GM12801 (cell line): Measurements from ENCODE around the gene PIGZ.

Experiments
- TF ChIP-seq, protein P1 (sequence below): IDR thresholded peaks from one replicate; pipeline ENCODE4 v1.5.1; 2011; ENCODE audit warnings: control low read depth; ENCODE audit not compliant: insufficient read length; ENCODE audit errors: extremely low read depth

PIGZ gene

GRCh38 chr3:197006860-197007259, 38.2 kb upstream of the PIGZ start:
- TF ChIP-seq, protein P1, sequence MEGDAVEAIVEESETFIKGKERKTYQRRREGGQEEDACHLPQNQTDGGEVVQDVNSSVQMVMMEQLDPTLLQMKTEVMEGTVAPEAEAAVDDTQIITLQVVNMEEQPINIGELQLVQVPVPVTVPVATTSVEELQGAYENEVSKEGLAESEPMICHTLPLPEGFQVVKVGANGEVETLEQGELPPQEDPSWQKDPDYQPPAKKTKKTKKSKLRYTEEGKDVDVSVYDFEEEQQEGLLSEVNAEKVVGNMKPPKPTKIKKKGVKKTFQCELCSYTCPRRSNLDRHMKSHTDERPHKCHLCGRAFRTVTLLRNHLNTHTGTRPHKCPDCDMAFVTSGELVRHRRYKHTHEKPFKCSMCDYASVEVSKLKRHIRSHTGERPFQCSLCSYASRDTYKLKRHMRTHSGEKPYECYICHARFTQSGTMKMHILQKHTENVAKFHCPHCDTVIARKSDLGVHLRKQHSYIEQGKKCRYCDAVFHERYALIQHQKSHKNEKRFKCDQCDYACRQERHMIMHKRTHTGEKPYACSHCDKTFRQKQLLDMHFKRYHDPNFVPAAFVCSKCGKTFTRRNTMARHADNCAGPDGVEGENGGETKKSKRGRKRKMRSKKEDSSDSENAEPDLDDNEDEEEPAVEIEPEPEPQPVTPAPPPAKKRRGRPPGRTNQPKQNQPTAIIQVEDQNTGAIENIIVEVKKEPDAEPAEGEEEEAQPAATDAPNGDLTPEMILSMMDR: no peak

- TF ChIP-seq, protein P1: no peak
Observed at GRCh38 chr3:197006446-197006845, 37.8 kb upstream of the PIGZ start.

- TF ChIP-seq, protein P1: no peak
Observed at GRCh38 chr3:197003461-197004385, 35.1 kb upstream of the PIGZ start.

DNA sequence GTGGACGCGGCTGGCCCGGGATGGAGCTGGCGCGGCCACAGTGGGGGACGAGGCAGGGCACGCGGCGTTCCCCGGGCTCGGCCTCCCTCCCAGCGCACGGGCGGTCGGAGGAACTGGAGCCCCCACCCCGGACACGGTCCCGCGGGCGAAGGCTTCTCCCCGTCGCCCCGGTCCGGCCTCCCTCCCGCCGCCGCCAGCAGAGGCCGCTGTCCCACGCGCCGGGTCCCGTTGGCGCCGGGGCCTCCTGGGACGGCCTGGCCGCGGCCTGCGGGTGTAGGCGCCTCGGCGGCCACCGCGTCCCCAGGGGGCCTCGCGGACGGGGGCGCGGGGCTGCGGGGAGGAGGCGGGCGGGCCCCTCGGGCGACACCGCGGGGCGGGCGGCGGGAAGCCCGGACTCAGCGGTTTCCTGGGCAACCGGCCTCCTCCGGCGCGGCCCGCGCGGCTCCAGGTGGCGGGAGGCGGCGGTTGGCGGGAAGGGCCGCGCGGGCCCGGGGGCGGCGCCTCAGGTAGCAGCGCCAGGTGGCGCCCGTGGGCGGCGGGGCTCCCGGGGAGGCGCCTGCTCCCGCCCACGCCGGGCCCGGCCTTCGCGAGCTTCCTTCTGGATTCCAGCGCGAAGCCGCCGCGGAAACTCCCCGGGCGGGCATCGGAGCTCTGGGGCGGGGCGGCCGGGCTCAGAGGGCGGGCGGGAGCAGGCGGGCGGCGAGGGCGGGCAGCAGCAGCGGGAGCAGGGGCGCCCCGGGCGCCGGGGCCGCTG, 34.2 kb upstream of the PIGZ start:
- TF ChIP-seq, protein P1: no peak

DNA sequence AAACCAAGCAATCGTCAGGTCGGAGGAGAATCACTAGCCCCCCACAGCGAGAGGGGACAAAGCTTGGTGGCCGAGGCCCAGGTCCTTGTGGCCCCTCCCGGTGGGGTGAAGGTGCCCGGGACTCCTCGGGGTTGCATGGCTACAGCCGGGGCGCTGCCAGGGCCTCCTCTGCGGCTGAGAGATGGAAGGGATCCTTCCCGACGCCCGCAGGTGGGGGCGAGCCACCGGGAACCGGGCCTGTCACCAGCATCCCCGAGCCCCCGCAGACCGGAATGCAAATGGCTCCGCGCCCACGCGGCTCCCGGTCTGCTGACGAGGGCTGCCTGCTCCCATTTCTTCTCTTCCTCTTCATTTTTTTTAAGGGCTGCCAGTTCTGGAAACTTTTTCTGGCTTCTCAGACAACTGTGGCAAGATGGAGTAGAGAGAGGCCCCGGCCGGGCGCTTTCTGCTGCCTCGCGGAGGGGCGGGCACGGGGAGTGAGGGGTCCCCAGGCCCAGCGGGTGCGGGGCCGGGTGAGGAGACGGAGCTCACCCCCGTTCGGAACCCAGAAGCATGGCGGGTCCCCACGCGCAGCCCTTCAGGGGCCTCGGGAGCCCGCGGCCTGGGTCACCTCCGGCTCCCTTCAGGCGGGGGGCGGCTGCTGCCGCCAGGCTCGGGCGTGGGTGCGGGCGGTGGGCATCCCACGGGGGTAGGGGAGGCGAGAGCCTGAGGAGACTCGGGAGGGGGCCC, 33.5 kb upstream of the PIGZ start:
- TF ChIP-seq, protein P1: no peak

- TF ChIP-seq, protein P1: no peak
Observed at GRCh38 chr3:197001106-197001971, 32.7 kb upstream of the PIGZ start.
